ENCODE results near the gene DKK2. TPM values are rescaled to one million over a fixed set of nuclear protein-coding genes. Genes with fewer than 3 reads are reported as not detected.

The DKK2 gene
- total RNA-seq, 1 donor from 2014 or later: 28.2 TPM

DNA sequence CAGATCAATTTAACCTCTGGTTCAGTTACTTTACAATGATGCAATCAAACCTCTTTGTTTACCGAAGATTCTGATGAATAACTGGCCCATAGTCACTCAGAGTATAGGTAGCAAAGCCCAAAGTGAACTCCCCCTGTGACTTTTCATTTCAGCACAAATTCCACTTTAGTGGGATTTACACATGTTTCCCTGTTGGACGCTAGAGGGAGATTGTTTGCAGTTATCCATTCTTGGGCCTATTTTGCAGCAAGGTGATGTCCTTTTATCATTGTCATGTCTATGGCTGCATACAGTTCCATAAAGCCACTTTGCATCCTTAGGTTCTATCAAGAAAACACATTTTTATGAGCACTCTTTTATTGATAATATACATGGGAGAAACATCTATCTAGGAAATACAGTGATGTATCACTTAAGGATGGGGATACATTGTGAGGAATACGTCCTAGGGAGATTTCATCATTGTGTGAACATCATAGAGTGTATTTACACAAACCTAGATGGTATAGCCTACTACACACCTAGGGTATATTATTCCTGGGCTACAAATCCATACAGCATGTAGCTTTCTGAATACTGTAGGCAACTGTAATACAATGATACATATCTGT lies 14.5 kb upstream of the DKK2 start:
- no peak overlapping the region for H3K27ac ChIP-seq (ENCODE audit: low read depth, low read length)

DNA sequence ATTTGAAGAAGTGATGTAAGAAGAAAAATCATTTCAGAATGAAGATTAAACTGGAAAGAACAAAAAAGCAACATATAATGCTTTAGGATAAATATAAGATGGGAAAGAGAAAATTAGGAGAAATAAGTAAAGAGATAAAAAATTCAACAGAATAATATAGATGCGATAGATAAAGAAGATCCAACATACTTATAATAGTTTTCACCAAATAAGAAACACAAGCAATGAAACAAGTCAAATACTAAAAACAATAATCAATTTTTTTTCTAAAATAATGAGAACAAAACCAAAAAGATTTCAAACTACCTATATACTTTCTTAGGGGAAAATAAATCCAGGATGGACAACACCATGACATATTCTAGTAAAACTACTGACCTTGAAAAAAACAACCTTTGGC lies 10.1 kb upstream of the DKK2 start:
- Histone ChIP-seq H3K27ac (ENCODE audit: low read depth, low read length) (no peak overlapping the region), H3K9me3 (ENCODE audit: control insufficient read depth in 3 of 3, low read length in 3 of 3) (no peaks in the 10 kb centered on the region), H3K4me3 (ENCODE audit: low read length in 3 of 3) (no peak overlapping the region), H3K9ac (ENCODE audit: low read depth in 1 of 3, low read length in 3 of 3) (no peak overlapping the region), H3K36me3 (ENCODE audit: control insufficient read depth in 3 of 3, insufficient read depth in 3 of 3, low read length in 3 of 3) (no peaks in the 10 kb centered on the region), H3K27me3 (ENCODE audit: control insufficient read depth in 3 of 3, insufficient read depth in 3 of 3, low read length in 3 of 3) (no peaks in the 10 kb centered on the region), H3K4me1 (ENCODE audit: control insufficient read depth in 3 of 3, insufficient read depth in 3 of 3, low read length in 3 of 3) (no peaks in the 10 kb centered on the region)

More for the DNA sequence above, 14.5 kb upstream of the DKK2 start:
- H3K4me3 ChIP-seq (ENCODE audit: low read length in 3 of 3): no peak overlapping the region
- H3K9me3 ChIP-seq (ENCODE audit: control insufficient read depth in 3 of 3, low read length in 3 of 3): no peaks in the 10 kb centered on the region
- no peaks in the 10 kb centered on the region for H3K36me3 ChIP-seq (ENCODE audit: control insufficient read depth in 3 of 3, insufficient read depth in 3 of 3, low read length in 3 of 3)
- H3K4me1 ChIP-seq (ENCODE audit: control insufficient read depth in 3 of 3, insufficient read depth in 3 of 3, low read length in 3 of 3): no peaks in the 10 kb centered on the region
- H3K9ac ChIP-seq (ENCODE audit: low read depth in 1 of 3, low read length in 3 of 3): no peak overlapping the region
- H3K27me3 ChIP-seq (ENCODE audit: control insufficient read depth in 3 of 3, insufficient read depth in 3 of 3, low read length in 3 of 3): no peaks in the 10 kb centered on the region

DNA sequence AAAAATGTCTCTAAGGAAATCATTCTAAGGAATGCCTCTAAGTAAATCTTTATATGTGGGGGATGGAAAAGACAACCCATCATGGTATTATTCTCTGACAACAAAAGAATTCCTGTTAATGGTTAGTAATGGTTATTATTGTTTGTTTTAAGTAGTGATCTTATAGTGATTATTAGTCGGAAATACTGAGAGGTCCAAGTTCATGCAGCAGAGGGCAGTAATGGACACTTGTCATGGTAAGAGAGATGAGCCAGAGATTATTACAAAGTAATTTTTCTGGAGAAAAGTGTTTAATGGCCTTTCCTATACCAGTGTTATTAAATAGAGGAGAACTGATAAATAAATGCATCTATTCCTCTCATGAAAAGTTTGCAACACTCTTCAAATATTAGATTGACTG lies 8.1 kb upstream of the DKK2 start:
- Histone ChIP-seq H3K9me3 (ENCODE audit: control insufficient read depth in 3 of 3, low read length in 3 of 3) (no peaks in the 10 kb centered on the region), H3K27me3 (ENCODE audit: control insufficient read depth in 3 of 3, insufficient read depth in 3 of 3, low read length in 3 of 3) (peaks cover 0 to 1% (median 0%) of the 10 kb centered on the region in 3 donors), H3K4me1 (ENCODE audit: control insufficient read depth in 3 of 3, insufficient read depth in 3 of 3, low read length in 3 of 3) (no peaks in the 10 kb centered on the region), H3K36me3 (ENCODE audit: control insufficient read depth in 3 of 3, insufficient read depth in 3 of 3, low read length in 3 of 3) (no peaks in the 10 kb centered on the region), H3K27ac (ENCODE audit: low read depth, low read length) (no peak overlapping the region), H3K4me3 (ENCODE audit: low read length in 3 of 3) (no peak overlapping the region), H3K9ac (ENCODE audit: low read depth in 1 of 3, low read length in 3 of 3) (no peak overlapping the region)

DNA sequence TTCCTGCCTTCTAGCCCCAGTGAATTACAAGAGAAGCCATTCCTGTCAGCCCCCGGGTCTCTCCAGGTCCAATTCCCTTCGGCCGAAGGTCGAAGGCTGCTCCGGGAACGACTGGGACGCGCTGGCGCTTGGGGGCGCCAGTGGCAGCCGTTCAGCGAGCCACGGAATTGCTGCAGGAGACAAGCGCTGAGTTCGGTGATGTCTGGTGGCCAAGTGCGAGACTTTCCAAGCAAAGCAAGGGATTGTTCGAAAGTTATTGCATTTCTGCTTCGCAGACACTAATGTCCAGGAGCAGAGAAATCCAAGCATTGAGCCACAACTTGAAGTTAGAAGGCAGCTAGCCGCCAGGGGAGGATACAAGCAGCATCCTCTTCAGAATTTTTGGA lies 1.1 kb upstream of the DKK2 start:
- H3K36me3 ChIP-seq (ENCODE audit: control insufficient read depth in 3 of 3, insufficient read depth in 3 of 3, low read length in 3 of 3): no peaks in the 10 kb centered on the region
- peaks cover 11 to 38% (median 33%) of the 10 kb centered on the region in 3 donors for H3K27me3 ChIP-seq (ENCODE audit: control insufficient read depth in 3 of 3, insufficient read depth in 3 of 3, low read length in 3 of 3)
- H3K4me1 ChIP-seq (ENCODE audit: control insufficient read depth in 3 of 3, insufficient read depth in 3 of 3, low read length in 3 of 3): peaks cover 26 to 32% (median 29%) of the 10 kb centered on the region in 3 donors
- no peak overlapping the region for H3K9ac ChIP-seq (ENCODE audit: low read depth in 1 of 3, low read length in 3 of 3)
- H3K9me3 ChIP-seq (ENCODE audit: control insufficient read depth in 3 of 3, low read length in 3 of 3): no peaks in the 10 kb centered on the region
- H3K27ac ChIP-seq (ENCODE audit: low read depth, low read length): no peak overlapping the region
- peak overlapping the region; percentile 41 to 71 (median 70) for H3K4me3 ChIP-seq (ENCODE audit: low read length in 3 of 3)

DNA sequence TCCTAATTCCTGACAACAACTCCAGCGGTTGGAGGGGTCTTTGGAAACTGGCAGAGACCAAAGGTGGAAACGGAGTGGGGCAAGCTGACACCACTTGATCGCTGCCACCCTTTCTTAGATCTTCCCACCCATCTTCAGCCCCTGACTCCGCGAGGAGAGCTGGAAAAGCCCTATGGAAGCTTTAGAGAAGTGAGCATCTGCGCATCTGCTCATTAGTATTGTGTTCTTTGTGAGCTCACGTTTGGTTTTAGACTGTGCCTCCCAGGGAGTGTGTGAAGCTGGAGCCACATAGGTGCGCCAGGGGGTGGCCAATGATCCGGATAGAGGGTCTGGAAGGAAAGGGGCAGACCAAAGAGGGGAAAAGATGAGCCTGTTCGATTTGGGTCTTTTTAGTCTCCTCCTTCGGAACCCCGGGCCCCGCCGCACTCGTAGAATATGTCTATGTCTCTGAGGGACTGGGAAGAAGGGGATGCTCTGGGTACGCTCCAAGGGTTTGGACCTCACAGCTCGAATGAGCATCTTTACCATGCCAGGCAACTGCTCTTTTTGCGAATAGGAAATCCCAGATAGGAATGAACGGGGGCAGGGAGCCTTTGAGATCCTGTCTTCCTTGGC lies 578 bp upstream of the DKK2 start:
- Histone ChIP-seq H3K4me3 (ENCODE audit: low read length in 3 of 3) (peak overlapping the region; percentile 69 to 71 (median 70)), H3K27me3 (ENCODE audit: control insufficient read depth in 3 of 3, insufficient read depth in 3 of 3, low read length in 3 of 3) (peaks cover 11 to 38% (median 33%) of the 10 kb centered on the region in 3 donors), H3K9me3 (ENCODE audit: control insufficient read depth in 3 of 3, low read length in 3 of 3) (no peaks in the 10 kb centered on the region), H3K36me3 (ENCODE audit: control insufficient read depth in 3 of 3, insufficient read depth in 3 of 3, low read length in 3 of 3) (no peaks in the 10 kb centered on the region), H3K4me1 (ENCODE audit: control insufficient read depth in 3 of 3, insufficient read depth in 3 of 3, low read length in 3 of 3) (peaks cover 26 to 32% (median 29%) of the 10 kb centered on the region in 3 donors), H3K9ac (ENCODE audit: low read depth in 1 of 3, low read length in 3 of 3) (peak overlapping the region in 1 of 3 donors; percentile 55), H3K27ac (ENCODE audit: low read depth, low read length) (no peak overlapping the region)

DNA sequence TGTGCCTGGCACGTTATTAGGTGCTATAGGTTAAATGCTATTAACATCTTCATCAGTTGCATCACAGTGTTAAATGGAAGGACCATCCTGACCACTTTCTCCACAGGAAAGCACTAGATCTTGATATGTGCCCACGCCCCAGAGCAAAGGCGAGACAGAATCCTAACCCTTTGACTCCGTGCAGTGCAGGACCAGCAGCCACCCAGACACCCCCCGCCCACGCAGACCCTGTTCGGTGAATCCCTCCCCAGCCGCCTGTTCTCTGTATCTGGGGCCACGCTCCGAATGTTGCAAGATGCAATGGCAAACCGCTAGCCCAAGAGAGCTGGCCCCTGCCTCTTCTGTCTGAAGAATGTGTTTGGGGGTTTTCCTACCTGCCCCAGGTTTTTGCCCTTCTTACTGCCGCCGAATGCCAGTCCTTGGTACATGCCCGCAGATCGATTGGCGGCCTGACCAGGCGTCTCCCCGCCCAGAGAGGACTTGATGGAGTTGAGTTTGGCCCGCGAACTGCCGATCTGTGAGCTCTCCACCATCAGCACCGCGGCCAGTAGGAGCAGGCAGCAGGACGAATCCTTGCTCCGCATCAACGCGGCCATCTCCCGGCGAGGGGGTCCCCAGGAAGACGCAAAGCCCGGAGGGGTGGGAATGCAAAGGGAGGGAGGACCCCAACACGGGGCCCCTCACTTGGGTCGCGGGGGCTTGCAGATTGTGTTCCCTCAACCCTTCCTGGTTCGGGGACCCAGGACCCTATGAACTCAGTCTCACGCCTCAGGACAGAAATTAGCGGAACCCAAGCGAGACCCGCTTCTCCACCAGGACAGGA lies 906 bp downstream of the DKK2 start:
- no peak overlapping the region for H3K27ac ChIP-seq (ENCODE audit: low read depth, low read length)
- no peaks in the 10 kb centered on the region for H3K36me3 ChIP-seq (ENCODE audit: control insufficient read depth in 3 of 3, insufficient read depth in 3 of 3, low read length in 3 of 3)
- peaks cover 11 to 38% (median 33%) of the 10 kb centered on the region in 3 donors for H3K27me3 ChIP-seq (ENCODE audit: control insufficient read depth in 3 of 3, insufficient read depth in 3 of 3, low read length in 3 of 3)
- peak overlapping the region in 1 of 3 donors; percentile 25 for H3K9ac ChIP-seq (ENCODE audit: low read depth in 1 of 3, low read length in 3 of 3)
- H3K9me3 ChIP-seq (ENCODE audit: control insufficient read depth in 3 of 3, low read length in 3 of 3): no peaks in the 10 kb centered on the region
- peak overlapping the region; percentile 69 to 71 (median 70) for H3K4me3 ChIP-seq (ENCODE audit: low read length in 3 of 3)
- peaks cover 26 to 32% (median 29%) of the 10 kb centered on the region in 3 donors for H3K4me1 ChIP-seq (ENCODE audit: control insufficient read depth in 3 of 3, insufficient read depth in 3 of 3, low read length in 3 of 3)

DNA sequence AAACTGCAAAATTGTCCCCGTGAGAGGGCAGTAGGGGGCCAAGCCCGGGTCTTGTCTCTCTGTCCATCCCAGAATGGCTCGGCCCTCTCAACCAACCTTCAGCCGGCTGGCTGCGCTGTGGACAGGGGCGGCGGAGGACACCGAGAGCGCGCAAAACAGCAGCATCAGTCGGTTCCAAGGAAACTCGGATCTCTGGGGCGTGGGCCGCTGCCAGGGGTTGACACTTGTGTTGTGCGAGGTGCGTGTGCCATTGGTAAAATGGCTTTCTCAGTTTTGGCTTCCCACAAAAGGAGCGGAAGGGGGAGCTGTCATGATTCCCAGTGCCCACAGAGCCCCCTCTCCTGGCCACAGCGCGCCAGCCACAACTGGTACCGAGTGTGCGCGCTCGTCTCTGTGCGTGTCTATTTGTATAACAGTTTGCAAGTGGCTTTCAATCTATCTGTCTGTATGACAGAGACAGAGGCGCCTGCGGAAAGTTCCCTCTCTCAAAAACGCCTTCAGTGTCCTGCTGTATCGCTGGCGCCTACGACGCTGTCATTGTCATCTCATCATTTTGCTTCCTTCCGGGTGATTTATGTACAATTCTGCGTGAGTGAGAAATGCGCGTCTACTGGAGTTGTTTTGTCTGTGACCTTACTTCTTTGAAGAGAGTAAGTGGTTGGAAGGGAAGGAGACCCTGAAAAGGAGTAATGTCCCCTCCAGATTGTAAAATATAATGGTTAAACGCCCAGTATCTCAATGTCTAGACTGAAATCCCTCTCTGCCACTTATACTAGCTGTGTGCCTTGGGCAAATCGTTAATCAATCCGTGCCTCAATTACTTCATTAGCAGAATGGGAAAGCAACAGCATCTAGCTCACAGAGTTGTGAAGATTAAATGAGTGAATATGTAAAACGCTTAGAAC lies 1.8 kb downstream of the DKK2 start:
- H3K27me3 ChIP-seq (ENCODE audit: control insufficient read depth in 3 of 3, insufficient read depth in 3 of 3, low read length in 3 of 3): peaks cover 11 to 38% (median 33%) of the 10 kb centered on the region in 3 donors
- H3K4me1 ChIP-seq (ENCODE audit: control insufficient read depth in 3 of 3, insufficient read depth in 3 of 3, low read length in 3 of 3): peaks cover 26 to 32% (median 29%) of the 10 kb centered on the region in 3 donors
- no peaks in the 10 kb centered on the region for H3K9me3 ChIP-seq (ENCODE audit: control insufficient read depth in 3 of 3, low read length in 3 of 3)
- no peaks in the 10 kb centered on the region for H3K36me3 ChIP-seq (ENCODE audit: control insufficient read depth in 3 of 3, insufficient read depth in 3 of 3, low read length in 3 of 3)
- peak overlapping the region; percentile 7 to 70 (median 65) for H3K4me3 ChIP-seq (ENCODE audit: low read length in 3 of 3)
- H3K27ac ChIP-seq (ENCODE audit: low read depth, low read length): peak overlapping the region; percentile 21
- peak overlapping the region in 1 of 3 donors; percentile 33 for H3K9ac ChIP-seq (ENCODE audit: low read depth in 1 of 3, low read length in 3 of 3)

DNA sequence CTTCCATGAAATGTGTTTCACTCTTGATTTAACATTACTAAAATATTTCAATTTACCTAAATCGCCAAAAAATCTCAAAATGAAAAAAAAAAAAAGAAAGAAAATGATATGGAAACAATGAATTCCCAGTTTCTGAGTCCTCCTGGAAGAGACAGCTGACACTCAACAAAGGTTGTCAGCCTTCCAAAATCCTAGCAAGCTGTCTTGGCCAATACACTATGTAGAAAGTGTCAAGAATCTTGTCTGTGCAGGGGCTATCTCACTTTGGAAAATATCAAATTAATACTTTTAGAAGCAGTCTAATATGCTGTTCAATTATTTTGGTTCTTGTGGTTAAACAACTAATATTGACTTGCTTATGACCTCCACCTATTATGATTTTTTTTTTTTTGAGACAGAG lies 8.7 kb downstream of the DKK2 start:
- no peaks in the 10 kb centered on the region for H3K4me1 ChIP-seq (ENCODE audit: control insufficient read depth in 3 of 3, insufficient read depth in 3 of 3, low read length in 3 of 3)

DNA sequence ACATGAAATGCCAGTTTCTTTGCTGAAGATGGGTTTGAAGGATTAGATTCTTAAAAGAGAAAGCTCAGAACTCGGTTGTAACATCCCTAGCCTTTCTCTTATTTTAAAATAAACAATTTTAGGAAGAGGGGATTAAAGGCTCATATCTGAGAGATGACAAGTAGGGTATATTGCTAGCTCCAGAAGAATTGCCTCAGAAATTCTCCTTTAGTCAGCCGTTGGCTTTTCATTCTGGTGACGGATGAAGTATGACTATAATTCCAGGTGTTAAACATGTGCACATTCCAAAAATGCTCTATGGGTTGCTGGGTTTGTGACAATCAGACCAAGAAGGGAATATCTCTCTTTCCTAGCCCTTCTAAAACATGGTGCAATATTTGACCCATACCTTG lies 17.8 kb downstream of the DKK2 start:
- H3K4me3 ChIP-seq (ENCODE audit: low read length in 3 of 3): no peak overlapping the region
- H3K27me3 ChIP-seq (ENCODE audit: control insufficient read depth in 3 of 3, insufficient read depth in 3 of 3, low read length in 3 of 3): no peaks in the 10 kb centered on the region
- H3K36me3 ChIP-seq (ENCODE audit: control insufficient read depth in 3 of 3, insufficient read depth in 3 of 3, low read length in 3 of 3): no peaks in the 10 kb centered on the region
- no peaks in the 10 kb centered on the region for H3K9me3 ChIP-seq (ENCODE audit: control insufficient read depth in 3 of 3, low read length in 3 of 3)
- no peak overlapping the region for H3K9ac ChIP-seq (ENCODE audit: low read depth in 1 of 3, low read length in 3 of 3)
- no peak overlapping the region for H3K27ac ChIP-seq (ENCODE audit: low read depth, low read length)
- no peaks in the 10 kb centered on the region for H3K4me1 ChIP-seq (ENCODE audit: control insufficient read depth in 3 of 3, insufficient read depth in 3 of 3, low read length in 3 of 3)

More for the DNA sequence above, 8.7 kb downstream of the DKK2 start:
- Histone ChIP-seq H3K9ac (ENCODE audit: low read depth in 1 of 3, low read length in 3 of 3) (no peak overlapping the region), H3K27ac (ENCODE audit: low read depth, low read length) (no peak overlapping the region), H3K9me3 (ENCODE audit: control insufficient read depth in 3 of 3, low read length in 3 of 3) (no peaks in the 10 kb centered on the region), H3K4me3 (ENCODE audit: low read length in 3 of 3) (no peak overlapping the region), H3K27me3 (ENCODE audit: control insufficient read depth in 3 of 3, insufficient read depth in 3 of 3, low read length in 3 of 3) (no peaks in the 10 kb centered on the region), H3K36me3 (ENCODE audit: control insufficient read depth in 3 of 3, insufficient read depth in 3 of 3, low read length in 3 of 3) (no peaks in the 10 kb centered on the region)

Measured in skeletal muscle tissue (tissue), 4 donors.